ENCODE data around the gene LHX4. TPM values are rescaled to one million over a fixed set of nuclear protein-coding genes. Genes with fewer than 3 reads are reported as not detected.

The LHX4 gene
- total and polyA plus RNA-seq, 4 donors = 0.02 to 0.03 (median 0.02) TPM; not detected in 1

DNA sequence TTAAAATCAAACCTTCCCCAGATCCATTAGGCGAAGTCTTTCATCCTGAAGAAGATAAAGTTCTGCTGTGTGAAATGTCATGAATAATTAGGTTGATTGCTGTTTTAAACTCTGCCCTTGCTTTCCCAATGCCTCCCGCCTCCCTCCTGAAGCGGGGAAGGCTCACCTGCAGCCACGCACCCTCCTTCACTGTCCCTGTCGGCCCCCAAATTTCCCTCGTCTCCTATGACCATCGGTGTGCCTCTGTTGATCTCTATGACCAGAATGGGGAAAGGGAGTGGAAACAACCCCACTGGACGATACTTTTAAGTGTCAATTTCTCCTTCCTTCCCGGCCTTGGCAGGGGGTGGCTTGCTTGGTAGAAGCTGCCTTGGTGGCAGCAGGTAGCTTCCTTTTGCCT lies 35.1 kb downstream of the LHX4 start:
- ATAC-seq (ENCODE audit: insufficient read depth, low FRiP score) = no peak
- no peak overlapping the region for H3K9ac ChIP-seq (ENCODE audit: insufficient read depth in 1 of 2, low read length in 2 of 2)
- no peak for DNase-seq

DNA sequence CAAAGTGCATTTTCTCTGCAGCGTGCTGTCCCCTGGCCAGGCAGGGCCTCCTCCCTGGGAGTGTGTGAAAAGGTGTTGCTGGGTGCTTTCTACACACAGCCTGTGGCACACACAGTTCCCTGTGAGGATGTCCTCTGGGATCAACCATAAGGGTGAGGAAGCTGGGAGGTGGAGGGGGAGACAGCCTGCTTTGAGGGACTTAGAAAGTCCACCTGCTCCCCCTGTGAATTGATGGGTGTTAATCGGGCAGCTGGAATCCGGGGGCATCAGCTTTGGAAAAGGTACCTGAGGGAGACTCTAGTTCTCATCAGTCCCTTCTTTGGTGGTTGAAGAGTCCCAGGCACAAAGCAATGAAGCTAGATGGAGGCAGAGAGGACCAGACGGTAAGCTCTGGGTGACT lies 35.8 kb downstream of the LHX4 start:
- H3K4me3 ChIP-seq = no peak overlapping the region
- no peak for TF ChIP-seq CTCF (IDR thresholded peaks at IDR 0.05; ENCODE audit: control extremely low read depth, extremely low read depth)
- H3K9me3 ChIP-seq (ENCODE audit: control insufficient read depth in 4 of 4, insufficient read depth in 3 of 4, low read length in 3 of 4) = no peaks in the 10 kb centered on the region
- DNase-seq = no peak
- no peak for ATAC-seq (ENCODE audit: insufficient read depth, low FRiP score)
- peaks cover 0 to 11% (median 7%) of the 10 kb centered on the region in 3 donors for H3K27me3 ChIP-seq (ENCODE audit: control insufficient read depth in 3 of 3, insufficient read depth in 3 of 3, low read length in 2 of 3)
- no peaks in the 10 kb centered on the region for H3K36me3 ChIP-seq (ENCODE audit: control insufficient read depth in 4 of 4, insufficient read depth in 4 of 4, low read length in 4 of 4)
- 76 to 84% methylated on average over 4 of the region's 4 CpGs for WGBS, 2 donors
- H3K4me1 ChIP-seq (ENCODE audit: control insufficient read depth in 5 of 5, insufficient read depth in 5 of 5, low read length in 5 of 5) = peaks cover 0 to 3% (median 0%) of the 10 kb centered on the region in 5 donors
- no peak overlapping the region for H3K27ac ChIP-seq (ENCODE audit: low read depth in 1 of 2, low read length in 1 of 2)
- no peak overlapping the region for H3K9ac ChIP-seq (ENCODE audit: insufficient read depth in 1 of 2, low read length in 2 of 2)

More for the DNA sequence above, 35.1 kb downstream of the LHX4 start:
- Histone ChIP-seq H3K4me1 (ENCODE audit: control insufficient read depth in 5 of 5, insufficient read depth in 5 of 5, low read length in 5 of 5) (peaks cover 0 to 3% (median 0%) of the 10 kb centered on the region in 5 donors), H3K9me3 (ENCODE audit: control insufficient read depth in 4 of 4, insufficient read depth in 3 of 4, low read length in 3 of 4) (no peaks in the 10 kb centered on the region), H3K27me3 (ENCODE audit: control insufficient read depth in 3 of 3, insufficient read depth in 3 of 3, low read length in 2 of 3) (peaks cover 0 to 11% (median 7%) of the 10 kb centered on the region in 3 donors), H3K4me3 (no peak overlapping the region), H3K36me3 (ENCODE audit: control insufficient read depth in 4 of 4, insufficient read depth in 4 of 4, low read length in 4 of 4) (no peaks in the 10 kb centered on the region), H3K27ac (ENCODE audit: low read depth in 1 of 2, low read length in 1 of 2) (no peak overlapping the region)
- TF ChIP-seq CTCF (IDR thresholded peaks at IDR 0.05; ENCODE audit: control extremely low read depth, extremely low read depth) = no peak
- WGBS, 2 donors = 71 to 80% methylated on average over 9 of the region's 9 CpGs

- Histone ChIP-seq H3K27me3 (ENCODE audit: control insufficient read depth in 3 of 3, insufficient read depth in 3 of 3, low read length in 2 of 3) (peaks cover 0 to 7% (median 6%) of the 10 kb centered on the region in 3 donors), H3K27ac (ENCODE audit: low read depth in 1 of 2, low read length in 1 of 2) (no peak overlapping the region), H3K9ac (ENCODE audit: insufficient read depth in 1 of 2, low read length in 2 of 2) (no peak overlapping the region), H3K36me3 (ENCODE audit: control insufficient read depth in 4 of 4, insufficient read depth in 4 of 4, low read length in 4 of 4) (no peaks in the 10 kb centered on the region), H3K4me1 (ENCODE audit: control insufficient read depth in 5 of 5, insufficient read depth in 5 of 5, low read length in 5 of 5) (peaks cover 0 to 3% (median 0%) of the 10 kb centered on the region in 5 donors), H3K4me3 (no peak overlapping the region), H3K9me3 (ENCODE audit: control insufficient read depth in 4 of 4, insufficient read depth in 3 of 4, low read length in 3 of 4) (no peaks in the 10 kb centered on the region)
- no peak for DNase-seq
- ATAC-seq (ENCODE audit: insufficient read depth, low FRiP score) = no peak
- no peak for TF ChIP-seq CTCF (IDR thresholded peaks at IDR 0.05; ENCODE audit: control extremely low read depth, extremely low read depth)
- 86 to 92% methylated on average over 28 of the region's 28 CpGs for WGBS, 2 donors
Measured at GRCh38 chr1:180266275-180267210, 36.5 kb downstream of the LHX4 start.
